Measurements from ENCODE around the gene CHKB. TPM values are rescaled to one million over a fixed set of nuclear protein-coding genes. Genes with fewer than 3 reads are reported as not detected.

Gene CHKB
- total RNA-seq, 1 donor from 2014 or later = 47.4 TPM

DNA sequence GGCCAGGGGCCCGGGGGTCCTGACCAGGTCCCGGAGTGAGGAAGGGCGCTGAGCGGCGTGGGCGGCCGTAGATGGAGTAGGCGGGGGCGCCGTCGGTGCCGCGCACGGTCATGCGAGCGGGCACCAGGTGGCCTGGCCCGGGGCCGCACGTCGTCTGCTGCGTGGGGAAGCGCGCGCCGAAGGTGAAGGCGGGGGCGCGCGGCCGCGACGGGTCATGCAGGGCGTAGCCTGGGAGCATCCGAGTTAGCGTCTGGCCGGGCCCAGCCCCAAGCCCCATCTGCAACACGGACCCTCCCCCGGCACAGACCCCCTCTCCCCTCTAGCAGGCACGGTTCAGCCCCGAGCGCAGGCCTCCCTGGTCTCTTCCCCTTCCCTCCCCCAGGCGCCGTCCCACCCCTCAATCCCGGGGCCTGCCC is 51.1 kb downstream of the CHKB start:
- Mint-ChIP-seq H3K9me3 (ENCODE audit: low read depth) (no peaks in the 10 kb centered on the region), H3K27ac (ENCODE audit: unreplicated experiment) (no peak overlapping the region), H3K4me1 (ENCODE audit: low read depth) (peaks cover 47% of the 10 kb centered on the region), H3K36me3 (ENCODE audit: low read depth) (no peaks in the 10 kb centered on the region), H3K4me3 (ENCODE audit: unreplicated experiment) (peak overlapping the region; percentile 75), H3K27me3 (ENCODE audit: low read depth) (no peaks in the 10 kb centered on the region)
- TF ChIP-seq, protein P1, sequence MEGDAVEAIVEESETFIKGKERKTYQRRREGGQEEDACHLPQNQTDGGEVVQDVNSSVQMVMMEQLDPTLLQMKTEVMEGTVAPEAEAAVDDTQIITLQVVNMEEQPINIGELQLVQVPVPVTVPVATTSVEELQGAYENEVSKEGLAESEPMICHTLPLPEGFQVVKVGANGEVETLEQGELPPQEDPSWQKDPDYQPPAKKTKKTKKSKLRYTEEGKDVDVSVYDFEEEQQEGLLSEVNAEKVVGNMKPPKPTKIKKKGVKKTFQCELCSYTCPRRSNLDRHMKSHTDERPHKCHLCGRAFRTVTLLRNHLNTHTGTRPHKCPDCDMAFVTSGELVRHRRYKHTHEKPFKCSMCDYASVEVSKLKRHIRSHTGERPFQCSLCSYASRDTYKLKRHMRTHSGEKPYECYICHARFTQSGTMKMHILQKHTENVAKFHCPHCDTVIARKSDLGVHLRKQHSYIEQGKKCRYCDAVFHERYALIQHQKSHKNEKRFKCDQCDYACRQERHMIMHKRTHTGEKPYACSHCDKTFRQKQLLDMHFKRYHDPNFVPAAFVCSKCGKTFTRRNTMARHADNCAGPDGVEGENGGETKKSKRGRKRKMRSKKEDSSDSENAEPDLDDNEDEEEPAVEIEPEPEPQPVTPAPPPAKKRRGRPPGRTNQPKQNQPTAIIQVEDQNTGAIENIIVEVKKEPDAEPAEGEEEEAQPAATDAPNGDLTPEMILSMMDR (IDR thresholded peaks at IDR 0.05) = peak; percentile 19
- no peak for DNase-seq (ENCODE audit: low spot score)

DNA sequence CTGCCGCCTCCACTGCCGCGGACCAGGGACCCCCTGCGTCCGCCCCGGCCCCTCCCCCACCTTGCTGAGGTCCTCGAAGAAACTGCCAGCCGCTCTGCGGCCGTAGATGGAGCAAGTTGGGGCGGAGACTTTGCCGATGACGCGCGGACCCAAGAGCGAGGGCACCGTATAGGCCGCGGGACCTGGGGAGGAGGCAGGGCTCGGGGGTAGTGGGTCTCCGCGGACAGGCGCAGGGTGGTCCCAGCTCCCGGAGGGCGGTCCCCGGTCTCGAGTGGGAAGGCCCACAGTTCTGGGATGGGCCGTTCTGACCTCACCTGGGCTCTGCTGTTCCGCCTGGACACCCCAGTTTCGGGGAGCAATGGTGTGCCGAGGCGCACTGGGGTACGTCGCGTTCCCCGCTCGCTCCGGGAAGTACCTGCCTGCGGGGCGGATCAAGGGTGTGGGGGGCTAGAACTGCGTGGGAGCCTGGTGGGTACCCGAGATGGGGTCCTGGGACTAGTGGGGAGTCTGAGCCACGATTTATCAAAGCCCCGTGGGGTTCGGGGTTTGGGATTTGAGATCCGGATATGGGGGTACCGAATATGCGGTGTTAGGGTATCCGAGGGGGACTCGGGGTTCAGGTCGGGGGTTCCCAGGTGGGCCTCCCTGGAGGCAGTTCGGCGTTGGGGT is 51.6 kb downstream of the CHKB start:
- Mint-ChIP-seq H3K4me1 (ENCODE audit: low read depth) (peaks cover 47% of the 10 kb centered on the region), H3K27me3 (ENCODE audit: low read depth) (no peaks in the 10 kb centered on the region), H3K4me3 (ENCODE audit: unreplicated experiment) (peak overlapping the region; percentile 75), H3K9me3 (ENCODE audit: low read depth) (no peaks in the 10 kb centered on the region), H3K27ac (ENCODE audit: unreplicated experiment) (peak overlapping the region; percentile 82), H3K36me3 (ENCODE audit: low read depth) (no peaks in the 10 kb centered on the region)
- DNase-seq (ENCODE audit: low spot score) = no peak
- TF ChIP-seq, protein P1 (IDR thresholded peaks at IDR 0.05) = no peak

DNA sequence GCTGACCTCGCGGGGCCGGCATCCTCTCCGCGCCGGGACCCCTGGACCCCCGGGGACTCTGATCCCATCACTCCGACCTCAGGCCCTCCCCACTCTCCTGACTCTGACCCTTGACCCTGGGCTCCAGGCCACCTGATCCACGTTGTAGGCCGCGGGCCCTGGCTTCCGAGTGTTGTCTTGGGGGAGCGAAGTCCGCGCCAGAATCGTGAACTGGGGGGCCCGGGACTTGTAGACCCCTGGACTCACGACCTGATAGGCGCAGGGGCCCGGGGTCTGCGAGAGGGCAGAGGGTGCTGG is 52.1 kb downstream of the CHKB start:
- TF ChIP-seq, protein P1 (IDR thresholded peaks at IDR 0.05) = no peak

DNA sequence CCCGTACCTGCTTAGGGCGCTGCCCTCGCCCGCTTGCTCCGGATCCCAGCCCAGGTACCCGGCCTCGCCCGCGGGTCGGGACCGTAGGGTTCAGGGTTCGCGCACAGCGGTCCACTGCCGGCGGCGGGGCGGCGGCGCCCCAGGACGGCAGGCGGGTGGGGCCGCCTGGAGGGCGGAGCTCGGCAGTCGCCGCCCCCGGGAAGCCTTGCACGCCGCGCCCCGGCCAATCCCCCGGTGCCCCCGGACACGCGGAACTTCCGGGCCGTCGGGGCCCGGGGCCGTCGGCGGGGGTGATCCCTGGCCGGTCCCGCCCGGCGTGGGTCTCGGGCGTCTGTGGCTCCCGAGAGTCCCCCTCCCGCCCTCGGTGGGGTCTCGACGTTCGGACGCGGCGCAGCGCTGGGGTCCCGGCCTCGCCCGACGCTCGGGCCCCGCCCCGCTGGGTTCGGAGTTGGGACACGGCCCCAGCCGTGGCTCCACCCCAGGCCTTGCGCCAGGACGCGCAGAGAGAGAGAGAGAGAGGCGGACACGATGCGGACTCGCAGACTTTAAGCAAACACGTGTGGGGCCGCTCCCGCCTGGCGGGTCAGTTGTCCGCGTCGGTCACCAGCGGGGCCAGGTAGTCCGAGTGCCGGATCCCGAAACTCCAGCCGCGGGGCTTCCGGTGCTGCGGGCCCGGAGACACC is 52.6 kb downstream of the CHKB start, which contains the start of gene TYMP:
TYMP (minus strand) TSS at position 116 of the 683 bp plus-strand sequence. CDS start 303 bp downstream, outside the sequence.
- Mint-ChIP-seq H3K4me3 (ENCODE audit: unreplicated experiment) (peak within 1 kb of the TSS; percentile 75), H3K9me3 (ENCODE audit: low read depth) (no peaks in the 10 kb centered on the region), H3K36me3 (ENCODE audit: low read depth) (no peaks in the 10 kb centered on the region), H3K27me3 (ENCODE audit: low read depth) (no peaks in the 10 kb centered on the region), H3K27ac (ENCODE audit: unreplicated experiment) (peak within 1 kb of the TSS; percentile 82), H3K4me1 (ENCODE audit: low read depth) (peaks cover 47% of the 10 kb centered on the region)
- TF ChIP-seq, protein P1 (IDR thresholded peaks at IDR 0.05) = no peak
- DNase-seq (ENCODE audit: low spot score) = no peak

More for the DNA sequence above, 52.1 kb downstream of the CHKB start:
- H3K4me3 Mint-ChIP-seq (ENCODE audit: unreplicated experiment) = peak overlapping the region; percentile 75
- no peak for DNase-seq (ENCODE audit: low spot score)
- H3K27me3 Mint-ChIP-seq (ENCODE audit: low read depth) = no peaks in the 10 kb centered on the region
- H3K36me3 Mint-ChIP-seq (ENCODE audit: low read depth) = no peaks in the 10 kb centered on the region
- peak overlapping the region; percentile 82 for H3K27ac Mint-ChIP-seq (ENCODE audit: unreplicated experiment)
- peaks cover 47% of the 10 kb centered on the region for H3K4me1 Mint-ChIP-seq (ENCODE audit: low read depth)
- no peaks in the 10 kb centered on the region for H3K9me3 Mint-ChIP-seq (ENCODE audit: low read depth)

DNA sequence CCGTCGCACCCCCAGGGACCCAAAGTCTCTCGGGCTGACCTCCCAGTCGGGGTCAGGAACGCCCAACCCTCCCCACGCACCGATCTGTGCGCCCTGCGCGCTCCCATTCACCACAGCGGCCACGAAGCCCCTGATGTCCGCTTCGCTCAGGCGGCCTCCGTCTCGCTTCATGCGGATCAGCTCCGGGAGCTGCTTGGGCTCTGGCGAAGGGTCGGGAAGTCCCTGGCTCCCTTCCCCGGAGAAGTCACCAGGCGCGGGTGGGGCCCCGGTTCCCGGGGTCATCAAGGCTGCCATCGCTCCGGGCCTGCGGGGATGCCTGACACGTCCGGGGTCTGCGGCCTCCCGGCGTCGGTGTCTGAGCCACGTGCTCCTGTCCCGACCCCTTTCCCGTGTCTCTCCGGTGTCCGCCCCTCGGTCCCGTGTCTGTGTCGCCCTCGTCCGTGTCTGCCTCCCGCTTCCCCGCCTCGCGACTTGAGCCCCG is 53.2 kb downstream of the CHKB start:
- TF ChIP-seq, protein P1 (IDR thresholded peaks at IDR 0.05) = no peak
- peak overlapping the region; percentile 61 for H3K4me3 Mint-ChIP-seq (ENCODE audit: unreplicated experiment)
- H3K9me3 Mint-ChIP-seq (ENCODE audit: low read depth) = no peaks in the 10 kb centered on the region
- peaks cover 50% of the 10 kb centered on the region for H3K4me1 Mint-ChIP-seq (ENCODE audit: low read depth)
- no peaks in the 10 kb centered on the region for H3K27me3 Mint-ChIP-seq (ENCODE audit: low read depth)
- DNase-seq (ENCODE audit: low spot score) = peak; percentile 94
- no peak overlapping the region for H3K27ac Mint-ChIP-seq (ENCODE audit: unreplicated experiment)
- H3K36me3 Mint-ChIP-seq (ENCODE audit: low read depth) = peaks cover 2% of the 10 kb centered on the region

Other genes with a start within 250 kb of the CHKB start
- 46.2 to 53.1 TPM (median 47.1 TPM) in 3 replicates for gene PPP6R2, start 239.5 kb downstream of the CHKB start, total RNA-seq
- 103 to 110 TPM (median 104 TPM) in 3 replicates for gene SBF1, start 107.8 kb downstream of the CHKB start, total RNA-seq
- 1.5 to 46.5 TPM (median 46.5 TPM) in 3 replicates for gene ADM2, start 101.3 kb downstream of the CHKB start, total RNA-seq
- 0.99 to 1.6 TPM in 2 of 3 replicates, not detected in the other for gene MIOX, start 96.0 kb downstream of the CHKB start, total RNA-seq
- gene LMF2, start 75.1 kb downstream of the CHKB start, total RNA-seq = 111 to 124 TPM (median 120 TPM) in 3 replicates
- 37.4 to 51.2 TPM (median 38.9 TPM) in 3 replicates for gene NCAPH2, start 74.6 kb downstream of the CHKB start, total RNA-seq
- gene SCO2, start 57.3 kb downstream of the CHKB start, total RNA-seq = 4.4 to 5.4 TPM in 2 of 3 replicates, not detected in the other
- 12.5 to 39.5 TPM (median 39.3 TPM) in 3 replicates for gene TYMP, start 52.8 kb downstream of the CHKB start, total RNA-seq
- 0.34 to 7.2 TPM (median 6.3 TPM) in 3 replicates for gene KLHDC7B, start 37.0 kb downstream of the CHKB start, total RNA-seq
- not detected in 3 replicates for gene SYCE3, start 19.9 kb downstream of the CHKB start, total RNA-seq
- 33.9 to 42.6 TPM (median 34.7 TPM) in 3 replicates for gene CPT1B, start 4.4 kb downstream of the CHKB start, total RNA-seq
- 3.0 to 4.3 TPM (median 4.1 TPM) in 3 replicates for gene MAPK8IP2, start 17.9 kb upstream of the CHKB start, total RNA-seq
- 37.6 to 39.8 TPM (median 39.3 TPM) in 3 replicates for gene ARSA, start 45.3 kb upstream of the CHKB start, total RNA-seq
- gene SHANK3, start 90.0 kb upstream of the CHKB start, total RNA-seq = 3.9 to 7.5 TPM (median 7.0 TPM) in 3 replicates
- gene ACR, start 155.4 kb upstream of the CHKB start, total RNA-seq = 0.45 to 0.74 TPM (median 0.63 TPM) in 3 replicates
- gene RABL2B, start 200.8 kb upstream of the CHKB start, total RNA-seq = 29.8 to 32.1 TPM (median 30.3 TPM) in 3 replicates

Data from chondrocyte (in vitro differentiated cells).